HepG2 (cell line): ENCODE results near the gene HBD. TPM values are rescaled to one million over a fixed set of nuclear protein-coding genes. Genes with fewer than 3 reads are reported as not detected.

Experiments used
- ATAC-seq: fragments of 200-7000 bp; cut with Tn5 transposase; 3 replicates; pipeline ENCODE4 v1.9.1; 2020; ENCODE audit warnings: mild to moderate bottlenecking, moderate library complexity
- BruUV-seq: library from RNA; stranded (reverse); fragments of 400-500 nt; replicated peaks from 2 replicates; lab custom pipeline; 2021; lab: Mats Ljungman, UMichigan
- CTCF ChIA-PET: fragments of 300-600 bp; formaldehyde crosslinking; extraction: SDS; loops from one replicate; lab custom pipeline; 2021; ENCODE audit warnings: low total read pairs, inconsistent platforms, low intra/inter-chr PET ratio; lab: Yijun Ruan, JAX
- POLR2A ChIA-PET: fragments of 350-600 bp; sonication (Branson Sonifier 250); formaldehyde crosslinking; loops from one replicate; lab custom pipeline; 2020; ENCODE audit warnings: antibody characterized with exemption, inconsistent platforms; lab: Yijun Ruan, JAX
- DNase-seq: peaks from one replicate; pipeline ENCODE4 v3.0.0-alpha.2; 2015; ENCODE audit warnings: low spot score
- FAIRE-seq: peaks from 3 replicates; lab custom pipeline; 2011; peaks lifted over from hg19 to GRCh38; lab: Jason Lieb, UNC
- H2AFZ ChIP-seq: one replicate; pipeline ENCODE4 v1.6.1; 2011; ENCODE audit warnings: low read length, inconsistent platforms
- H3K27ac ChIP-seq: fragments of 300-600 bp; 3 replicates; pipeline ENCODE4 v1.8.0; 2011; ENCODE audit warnings: mixed run types, mild to moderate bottlenecking, mixed read lengths, low read length, inconsistent platforms; ENCODE audit not compliant: insufficient read depth; ENCODE audit errors: extremely low read length
- H3K27me3 ChIP-seq, 2 experiments: fragments of 200-600 bp in 1 of 2; 2 replicates in 1 of 2; 3 replicates in 1 of 2; pipeline versions ENCODE4 v1.6.0 to v1.8.0; 2011; ENCODE audit warnings: low read length in 2 of 2, mild to moderate bottlenecking in 2 of 2, moderate library complexity in 2 of 2, inconsistent platforms in 1 of 2; ENCODE audit not compliant: insufficient read depth in 2 of 2, control insufficient read depth in 1 of 2
- H3K36me3 ChIP-seq, 2 experiments: fragments of 200-600 bp in 1 of 2; replicated peaks in 1 of 2; 2 replicates in 1 of 2; 3 replicates in 1 of 2; pipeline versions ENCODE4 v1.5.1 to v1.8.0; 2011; ENCODE audit warnings: low read length in 2 of 2, inconsistent platforms in 1 of 2; ENCODE audit not compliant: insufficient read depth in 2 of 2, control insufficient read depth in 1 of 2
- H3K4me1 ChIP-seq: 2 replicates; pipeline ENCODE4 v1.5.1; 2012; ENCODE audit warnings: low read length, inconsistent platforms; ENCODE audit not compliant: insufficient read depth
- H3K4me2 ChIP-seq: 2 replicates; pipeline ENCODE4 v1.6.0; 2011; ENCODE audit warnings: low read depth, low read length, inconsistent platforms
- H3K4me3 ChIP-seq, 3 experiments: fragments of 200-600 bp in 1 of 3; sonication (generic), shearing (Covaris generic) in 1 of 3; replicated peaks in 1 of 3; 2 replicates each; pipeline ENCODE4 v1.5.1; 2011 to 2016; ENCODE audit warnings: low read length in 3 of 3, inconsistent platforms in 2 of 3, low read depth in 2 of 3, mild to moderate bottlenecking in 2 of 3, control low read depth in 1 of 3, mixed read lengths in 1 of 3; ENCODE audit not compliant: insufficient read depth in 1 of 3
- H3K79me2 ChIP-seq: one replicate; pipeline ENCODE4 v1.6.1; 2011; ENCODE audit warnings: low read length, inconsistent platforms; ENCODE audit not compliant: insufficient read depth
- H3K9ac ChIP-seq: 2 replicates; pipeline ENCODE4 v1.6.0; 2011; ENCODE audit warnings: mild to moderate bottlenecking, low read depth, low read length, inconsistent platforms; ENCODE audit not compliant: insufficient read depth
- H3K9me3 ChIP-seq: 2 replicates; pipeline ENCODE4 v1.5.1; 2012; ENCODE audit warnings: mild to moderate bottlenecking, low read length
- H4K20me1 ChIP-seq: 2 replicates; pipeline ENCODE4 v1.6.0; 2011; ENCODE audit warnings: inconsistent platforms, mild to moderate bottlenecking, low read length, moderate library complexity; ENCODE audit not compliant: insufficient read depth
- GFI1 ChIP-seq: sonication (generic); formaldehyde crosslinking; IDR thresholded peaks from 2 replicates; pipeline ENCODE4 v1.5.0; 2020; ENCODE audit warnings: missing genetic modification reagents, mild to moderate bottlenecking, borderline replicate concordance
- IKZF1 ChIP-seq: fragments of 450-650 bp; IDR thresholded peaks from 2 replicates; pipeline ENCODE4 v1.7.1; 2016
- KDM5B ChIP-seq: sonication (generic); formaldehyde crosslinking; IDR thresholded peaks from 2 replicates; pipeline ENCODE4 v1.4.0; 2020; ENCODE audit warnings: missing genetic modification reagents, mild to moderate bottlenecking, borderline replicate concordance
- RCOR2 ChIP-seq: IDR thresholded peaks from 2 replicates; pipeline ENCODE4 v1.6.1; 2016; ENCODE audit warnings: missing biosample characterization, missing genetic modification reagents
- SMC3 ChIP-seq: IDR thresholded peaks from 2 replicates; pipeline ENCODE4 v1.6.1; 2011; ENCODE audit warnings: low read length, improper control_type of control experiment
- STAG1 ChIP-seq: sonication (generic); formaldehyde crosslinking; IDR thresholded peaks from 2 replicates; pipeline ENCODE4 v1.4.0; 2020; ENCODE audit warnings: missing genetic modification reagents
- TGIF2 ChIP-seq: IDR thresholded peaks from 2 replicates; pipeline ENCODE4 v1.6.1; 2016; ENCODE audit warnings: control low read depth, missing compliant biosample characterization
- YEATS2 ChIP-seq: sonication (generic); formaldehyde crosslinking; IDR thresholded peaks from 2 replicates; pipeline ENCODE4 v1.4.0; 2020; ENCODE audit warnings: missing genetic modification reagents, borderline replicate concordance
- ZBTB4 ChIP-seq: sonication (generic); formaldehyde crosslinking; IDR thresholded peaks from 2 replicates; pipeline ENCODE4 v1.4.0; 2020; ENCODE audit warnings: missing genetic modification reagents, mild to moderate bottlenecking, borderline replicate concordance
- ZNF205 ChIP-seq: IDR thresholded peaks from 2 replicates; pipeline ENCODE4 v1.6.1; 2018; ENCODE audit warnings: missing biosample characterization, missing genetic modification reagents
- ZNF329 ChIP-seq: sonication (generic); formaldehyde crosslinking; IDR thresholded peaks from 2 replicates; pipeline ENCODE4 v1.9.0; 2021; ENCODE audit warnings: low read depth, mild to moderate bottlenecking, missing genetic modification reagents
- ZNF44 ChIP-seq: sonication (generic); formaldehyde crosslinking; IDR thresholded peaks from 2 replicates; pipeline ENCODE4 v1.5.1; 2020; ENCODE audit warnings: mild to moderate bottlenecking, missing genetic modification reagents
- ZNF567 ChIP-seq: sonication (generic); formaldehyde crosslinking; IDR thresholded peaks from 2 replicates; pipeline ENCODE4 v1.8.1; 2023; ENCODE audit warnings: mild to moderate bottlenecking, missing genetic modification reagents, borderline replicate concordance
- ZNF775 ChIP-seq: sonication (generic); formaldehyde crosslinking; IDR thresholded peaks from 2 replicates; pipeline ENCODE4 v1.4.0; 2020; ENCODE audit warnings: missing genetic modification reagents, mild to moderate bottlenecking, moderate library complexity, borderline replicate concordance
- WGBS: methylation state at CpG from one replicate; pipeline ENCODE4 v1.1.6; 2017; ENCODE audit warnings: low lambda C conversion rate; 5-methylcytosine and 5-hydroxymethylcytosine counted together
- in situ Hi-C: cut with HindIII; loops from 2 replicates; pipeline ENCODE4 v1.10.0; 2017; ENCODE audit warnings: low pct_unique_long_range_greater_than_20kb; ENCODE audit not compliant: extremely low pct_ligation_motif_present
- intact Hi-C: fragments of 100-400 bp; cut with micrococcal nuclease; formaldehyde crosslinking; loops from one replicate; pipeline ENCODE4 v1.10.0; 2022; ENCODE audit not compliant: unreplicated experiment
- polyA plus RNA-seq, 8 experiments: library from polyadenylated mRNA; depleted of rRNA in 3 of 8; stranded (reverse) in 7 of 8; unstranded in 1 of 8; fragments of >200 nt; fragmentation: Illumina TruSeq in 4 of 8; extraction: Trizol in 4 of 8; gene quantifications; 2 replicates each; pipeline versions ENCODE4 v1.2.1 to v1.2.3, GENCODE V29; 2011 to 2016; ENCODE audit warnings: low read depth in 4 of 8, missing spikeins in 1 of 8, mixed read lengths in 1 of 8; ENCODE audit not compliant: insufficient read depth in 1 of 8
- total RNA-seq, 5 experiments: library from RNA; depleted of rRNA; stranded (reverse); fragments of >200 nt; fragmentation: Illumina TruSeq; extraction: Trizol; gene quantifications; 2 replicates each; pipeline ENCODE4 v1.2.3, GENCODE V29; 2016; ENCODE audit warnings: low read depth in 1 of 5

The HBD gene
- total and polyA plus RNA-seq, 2 of the 13 experiments (the other 11 are each of a cell fraction or from before 2014, with no cell fraction given): not detected

DNA sequence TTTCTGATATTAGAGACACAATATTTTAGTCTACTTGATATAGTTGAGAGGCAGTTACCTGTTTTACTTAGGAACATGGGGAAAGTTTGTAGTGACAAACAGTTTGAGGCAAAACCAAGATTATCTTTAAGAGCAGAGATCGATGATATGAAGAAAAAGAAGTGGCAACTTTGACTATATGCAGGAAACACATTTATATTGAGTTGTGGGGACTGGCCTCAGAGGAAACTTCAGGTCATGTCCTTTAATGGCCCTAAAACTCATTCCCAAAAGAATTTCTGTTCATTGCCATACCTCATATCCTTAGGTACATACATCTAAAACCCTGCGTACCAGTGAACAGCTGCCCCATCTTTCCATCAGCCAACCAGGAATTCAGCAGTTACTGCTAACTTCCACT lies 10.9 kb upstream of the HBD start (continued):
- no peak for TF ChIP-seq YEATS2 (CRISPR knock-in tag)

DNA sequence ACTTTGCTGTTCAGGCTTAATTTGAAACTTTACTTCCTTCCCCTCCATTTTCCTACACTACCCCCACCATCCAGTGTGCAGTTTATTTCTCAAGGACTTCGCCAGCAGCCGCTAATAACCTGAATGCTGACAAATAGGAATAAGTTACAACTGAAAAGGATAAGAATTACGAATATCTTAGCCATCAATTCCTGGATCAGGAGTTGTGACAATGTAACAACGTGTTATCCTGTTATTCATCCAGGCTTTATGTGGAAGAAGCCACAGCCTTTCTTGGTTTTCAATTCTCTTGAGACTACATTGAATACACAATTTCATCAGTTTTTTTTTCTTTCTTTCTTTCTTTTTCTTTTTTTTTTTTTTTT lies 9.5 kb upstream of the HBD start:
- TF ChIP-seq GFI1 (CRISPR knock-in tag) (no peak), STAG1 (CRISPR knock-in tag) (no peak), ZNF329 (no peak), SMC3 (no peak), IKZF1 (no peak), RCOR2 (CRISPR knock-in tag) (no peak)
- no peaks in the 10 kb centered on the region for H3K36me3 ChIP-seq
- intact Hi-C loops (no loop called here), in situ Hi-C loops (no loop called here)
- DNase-seq: no peak
- no TSS peak for BruUV-seq
- H3K9ac ChIP-seq: no peak overlapping the region
- no peak for ATAC-seq
- ChIA-PET POLR2A (no interaction called here), CTCF (no interaction called here)
- no peak overlapping the region for H3K27ac ChIP-seq
- no peaks in the 10 kb centered on the region for H3K79me2 ChIP-seq
- no peaks in the 10 kb centered on the region for H4K20me1 ChIP-seq
- WGBS: 5% methylated on average over 4 of the region's 4 CpGs
- FAIRE-seq: no peak
- no peak overlapping the region for H3K4me3 ChIP-seq
- H2AFZ ChIP-seq: no peak overlapping the region
- H3K4me1 ChIP-seq: no peaks in the 10 kb centered on the region
- no peaks in the 10 kb centered on the region for H3K9me3 ChIP-seq
- H3K27me3 ChIP-seq: peaks cover 0 to 5% of the 10 kb centered on the region in 2 experiments; a peak in 1 of 5 replicates
- no peak overlapping the region for H3K4me2 ChIP-seq

- in situ Hi-C loops: no loop called here
- Histone ChIP-seq H3K9ac (no peak overlapping the region), H3K4me1 (no peaks in the 10 kb centered on the region), H3K79me2 (no peaks in the 10 kb centered on the region), H3K36me3 (no peaks in the 10 kb centered on the region), H3K9me3 (no peaks in the 10 kb centered on the region), H3K4me3 (no peak overlapping the region), H2AFZ (no peak overlapping the region), H3K4me2 (no peak overlapping the region), H3K27me3 (peaks cover 0 to 5% of the 10 kb centered on the region in 2 experiments; a peak in 1 of 5 replicates), H4K20me1 (no peaks in the 10 kb centered on the region), H3K27ac (no peak overlapping the region)
- ATAC-seq (no peak), DNase-seq (no peak), FAIRE-seq (no peak)
- intact Hi-C loops: no loop called here
- ChIA-PET POLR2A (no interaction called here), CTCF (no interaction called here)
- 4% methylated on average over 6 of the region's 7 CpGs for WGBS
- no TSS peak for BruUV-seq
- TF ChIP-seq ZNF775 (CRISPR knock-in tag) (no peak), ZNF567 (CRISPR knock-in tag) (no peak), KDM5B (CRISPR knock-in tag) (no peak), TGIF2 (CRISPR knock-in tag) (no peak), ZNF44 (CRISPR knock-in tag) (no peak), ZNF205 (no peak), ZBTB4 (CRISPR knock-in tag) (no peak)
These were observed 8.9 kb upstream of the HBD start for GRCh38 chr11:5242933-5243815.
